PC-3 (cell line): ENCODE data around the gene TMEM131. TPM values are rescaled to one million over a fixed set of nuclear protein-coding genes. Genes with fewer than 3 reads are reported as not detected.

Experiments used
- ATAC-seq: fragments of 200-7000 bp; cut with Tn5 transposase; 2 replicates; pipeline ENCODE4 v1.9.1; 2020; ENCODE audit warnings: mild to moderate bottlenecking, moderate library complexity
- BruUV-seq: library from RNA; stranded (reverse); fragments of 400-500 nt; replicated peaks from 2 replicates; lab custom pipeline; 2021; lab: Mats Ljungman, UMichigan
- CTCF ChIA-PET: fragments of 300-600 bp; sonication (Branson Sonifier 250); formaldehyde crosslinking; loops from one replicate; lab custom pipeline; 2022; ENCODE audit warnings: antibody characterized with exemption; lab: Charles Lee
- POLR2A ChIA-PET: fragments of 300-600 bp; sonication (Branson Sonifier 250); formaldehyde crosslinking; loops from one replicate; lab custom pipeline; 2022; ENCODE audit warnings: antibody characterized with exemption; ENCODE audit not compliant: unreplicated experiment; lab: Charles Lee
- DNase-seq: peaks from one replicate; pipeline ENCODE4 v3.0.0-alpha.2; 2015
- H2AFZ ChIP-seq: fragments of 300-600 bp; sonication (generic); 2 replicates; pipeline ENCODE4 v1.6.0; 2016; ENCODE audit warnings: antibody characterized with exemption, low read length
- H3F3A ChIP-seq: fragments of 300-600 bp; sonication (generic); one replicate; pipeline ENCODE4 v1.6.0; 2017; ENCODE audit warnings: antibody characterized with exemption, low read length, control low read depth, mild to moderate bottlenecking; ENCODE audit not compliant: unreplicated experiment
- H3K27ac ChIP-seq: fragments of 300-600 bp; sonication (generic); 2 replicates; pipeline ENCODE4 v1.5.1; 2016; ENCODE audit warnings: mild to moderate bottlenecking, low read length
- H3K27me3 ChIP-seq: fragments of 300-600 bp; sonication (generic); 2 replicates; pipeline ENCODE4 v1.6.1; 2016; ENCODE audit warnings: low read length, mixed read lengths
- H3K36me3 ChIP-seq: fragments of 300-600 bp; sonication (generic); 2 replicates; pipeline ENCODE4 v1.6.1; 2016; ENCODE audit warnings: low read depth, mixed run types, low read length, mixed read lengths
- H3K4me1 ChIP-seq: fragments of 300-600 bp; sonication (generic); 2 replicates; pipeline ENCODE4 v1.5.1; 2016; ENCODE audit warnings: low read length; ENCODE audit not compliant: insufficient read depth
- H3K4me2 ChIP-seq: fragments of 300-600 bp; sonication (generic); 2 replicates; pipeline ENCODE4 v1.6.0; 2016; ENCODE audit warnings: low read length
- H3K4me3 ChIP-seq: fragments of 300-600 bp; sonication (generic); 2 replicates; pipeline ENCODE4 v1.5.1; 2016; ENCODE audit warnings: mild to moderate bottlenecking, low read length, mixed read lengths
- H3K79me2 ChIP-seq: fragments of 300-600 bp; sonication (generic); 2 replicates; pipeline ENCODE4 v1.6.1; 2017; ENCODE audit warnings: low read length, mixed read lengths
- H3K9ac ChIP-seq: fragments of 300-600 bp; sonication (generic); 2 replicates; pipeline ENCODE4 v1.6.0; 2016; ENCODE audit warnings: mild to moderate bottlenecking, low read length
- H3K9me2 ChIP-seq: fragments of 300-600 bp; sonication (generic); replicated peaks from 2 replicates; pipeline ENCODE4 v1.6.1; 2016; ENCODE audit warnings: mixed run types, low read length, mixed read lengths
- H3K9me3 ChIP-seq: fragments of 300-600 bp; sonication (generic); 2 replicates; pipeline ENCODE4 v1.6.1; 2016; ENCODE audit warnings: low read length, mixed read lengths
- H4K20me1 ChIP-seq: fragments of 300-600 bp; sonication (generic); 2 replicates; pipeline ENCODE4 v1.6.1; 2016; ENCODE audit warnings: low read length, mixed read lengths
- CTCF ChIP-seq: fragments of 300-600 bp; sonication (generic); conservative IDR thresholded peaks from 2 replicates; pipeline ENCODE4 v1.5.1; 2017; ENCODE audit warnings: antibody characterized with exemption, low read depth, mild to moderate bottlenecking, low read length
- EZH2 ChIP-seq: fragments of 300-600 bp; sonication (generic); IDR thresholded peaks from one replicate; pipeline ENCODE4 v1.6.1; 2017; ENCODE audit warnings: antibody characterized with exemption, mild to moderate bottlenecking, low read length; ENCODE audit not compliant: unreplicated experiment
- EZH2phosphoT487 ChIP-seq: fragments of 300-600 bp; sonication (generic); IDR thresholded peaks from 2 replicates; pipeline ENCODE4 v1.6.1; 2018; ENCODE audit warnings: mild to moderate bottlenecking, antibody characterized with exemption, low read length, borderline replicate concordance
- intact Hi-C: fragments of 100-400 bp; cut with micrococcal nuclease; formaldehyde crosslinking; loops from 2 replicates; pipeline ENCODE4 v1.9.0; 2023
- total RNA-seq: library from RNA; depleted of rRNA; stranded (reverse); fragments of >200 nt; gene quantifications from 2 replicates; pipeline ENCODE4 v1.2.3, GENCODE V29; 2014

The TMEM131 gene
- total RNA-seq, 1 experiment from 2014 or later: 21.1 TPM

- H2AFZ ChIP-seq: no peak overlapping the region
- H4K20me1 ChIP-seq: no peaks in the 10 kb centered on the region
- H3K79me2 ChIP-seq: no peaks in the 10 kb centered on the region
- H3K9me3 ChIP-seq: no peaks in the 10 kb centered on the region
- no peaks in the 10 kb centered on the region for H3K27me3 ChIP-seq
- TF ChIP-seq EZH2phosphoT487 (no peak), EZH2 (no peak), CTCF (no peak)
- no peak overlapping the region for H3K4me2 ChIP-seq
- peaks cover 18% of the 10 kb centered on the region for H3K4me1 ChIP-seq
- CTCF ChIA-PET: no interaction called here
- H3K9ac ChIP-seq: no peak overlapping the region
- intact Hi-C loops: no loop called here
- DNase-seq (no peak), ATAC-seq (no peak)
- no peaks in the 10 kb centered on the region for H3K9me2 ChIP-seq
- POLR2A ChIA-PET: no interaction called here
- no peaks in the 10 kb centered on the region for H3F3A ChIP-seq
- H3K36me3 ChIP-seq: peaks cover 40% of the 10 kb centered on the region
- H3K4me3 ChIP-seq: no peak overlapping the region
- no TSS peak for BruUV-seq
- H3K27ac ChIP-seq: no peak overlapping the region
Measured at GRCh38 chr2:97757062-97757461, 238.7 kb downstream of the TMEM131 start.

GRCh38 chr2:97755491-97755890 is 240.3 kb downstream of the TMEM131 start:
- DNase-seq: no peak
- H3K27me3 ChIP-seq: no peaks in the 10 kb centered on the region
- H3K9me2 ChIP-seq: no peaks in the 10 kb centered on the region
- no peaks in the 10 kb centered on the region for H3K9me3 ChIP-seq
- intact Hi-C loops: no loop called here
- H3K27ac ChIP-seq: no peak overlapping the region
- no peaks in the 10 kb centered on the region for H3F3A ChIP-seq
- ATAC-seq: no peak
- BruUV-seq: no TSS peak
- POLR2A ChIA-PET: no interaction called here
- no peaks in the 10 kb centered on the region for H3K79me2 ChIP-seq
- TF ChIP-seq CTCF (no peak), EZH2 (no peak), EZH2phosphoT487 (no peak)
- no peaks in the 10 kb centered on the region for H4K20me1 ChIP-seq
- no peak overlapping the region for H3K4me2 ChIP-seq
- peaks cover 34% of the 10 kb centered on the region for H3K36me3 ChIP-seq
- H2AFZ ChIP-seq: no peak overlapping the region
- no peak overlapping the region for H3K9ac ChIP-seq
- CTCF ChIA-PET: no interaction called here
- no peak overlapping the region for H3K4me3 ChIP-seq
- H3K4me1 ChIP-seq: peaks cover 24% of the 10 kb centered on the region

GRCh38 chr2:97754690-97755346 is 240.9 kb downstream of the TMEM131 start:
- ChIA-PET POLR2A (no interaction called here), CTCF (no interaction called here)
- TF ChIP-seq CTCF: no peak
- TF ChIP-seq EZH2: no peak
- Histone ChIP-seq H3F3A (no peaks in the 10 kb centered on the region), H4K20me1 (no peaks in the 10 kb centered on the region), H3K79me2 (no peaks in the 10 kb centered on the region), H3K36me3 (peaks cover 29% of the 10 kb centered on the region), H3K4me1 (peaks cover 24% of the 10 kb centered on the region), H2AFZ (no peak overlapping the region), H3K9me3 (no peaks in the 10 kb centered on the region), H3K9ac (no peak overlapping the region), H3K4me3 (no peak overlapping the region), H3K27me3 (no peaks in the 10 kb centered on the region), H3K9me2 (no peaks in the 10 kb centered on the region), H3K4me2 (no peak overlapping the region), H3K27ac (no peak overlapping the region)
- ATAC-seq (no peak), DNase-seq (no peak)
- intact Hi-C loops: no loop called here
- BruUV-seq: no TSS peak
